GM21447 (cell line): ENCODE data around the gene MED20.

ENCODE experiments used
- ATAC-seq: cut with Tn5 transposase; IDR thresholded peaks from one replicate; pipeline ENCODE4 v1.9.1; 2021; ENCODE audit not compliant: unreplicated experiment

The MED20 gene

GRCh38 chr6:41914869-41915530 lies 5.9 kb downstream of the MED20 start:
- ATAC-seq = no peak

- ATAC-seq = no peak
These were observed 6.6 kb downstream of the MED20 start for GRCh38 chr6:41914343-41914742.

- no peak for ATAC-seq
These were observed 11.2 kb downstream of the MED20 start for GRCh38 chr6:41909727-41910126.

GRCh38 chr6:41901882-41902519 lies 18.9 kb downstream of the MED20 start:
- no peak for ATAC-seq

GRCh38 chr6:41900861-41901260 lies 20.1 kb downstream of the MED20 start:
- no peak for ATAC-seq

- no peak for ATAC-seq
These were observed 24.7 kb downstream of the MED20 start for GRCh38 chr6:41896281-41896680.

- ATAC-seq = peak; percentile 71
These were observed 25.4 kb downstream of the MED20 start, which contains the start of gene USP49 for GRCh38 chr6:41895300-41896233. Gene USP49 (minus strand): TSS chr6:41895375. CDS start chr6:41806983, 88,392 bp downstream.

- peak; percentile 18 for ATAC-seq
These were observed 26.3 kb downstream of the MED20 start for GRCh38 chr6:41894366-41895299.

GRCh38 chr6:41892921-41893564 lies 27.9 kb downstream of the MED20 start:
- no peak for ATAC-seq

GRCh38 chr6:41887331-41887751 lies 33.6 kb downstream of the MED20 start:
- no peak for ATAC-seq

- ATAC-seq = no peak
These were observed 35.0 kb downstream of the MED20 start for GRCh38 chr6:41885930-41886329.

GRCh38 chr6:41884957-41885356 lies 36.0 kb downstream of the MED20 start:
- ATAC-seq = no peak

GRCh38 chr6:41881506-41881905 lies 39.4 kb downstream of the MED20 start:
- no peak for ATAC-seq

- no peak for ATAC-seq
These were observed 42.0 kb downstream of the MED20 start for GRCh38 chr6:41878961-41879405.

- no peak for ATAC-seq
These were observed 42.7 kb downstream of the MED20 start for GRCh38 chr6:41878246-41878645.

GRCh38 chr6:41877051-41877680 lies 43.8 kb downstream of the MED20 start:
- ATAC-seq = no peak

GRCh38 chr6:41874741-41875140 lies 46.2 kb downstream of the MED20 start:
- no peak for ATAC-seq

- ATAC-seq = no peak
These were observed 48.8 kb downstream of the MED20 start for GRCh38 chr6:41872147-41872546.

- no peak for ATAC-seq
These were observed 49.2 kb downstream of the MED20 start for GRCh38 chr6:41871691-41872090.
